Right lobe of liver (tissue), 6 donors: ENCODE measurements around the gene NUP210. TPM values are rescaled to one million over a fixed set of nuclear protein-coding genes. Genes with fewer than 3 reads are reported as not detected.

Experiments used
- ATAC-seq, 4 donors: fragments of 200-7000 bp; cut with Tn5 transposase; one replicate each; pipeline ENCODE4 v1.9.1; 2020; ENCODE audit warnings: mild to moderate bottlenecking in 4 of 4, moderate library complexity in 4 of 4
- DNase-seq, 3 donors: peaks; one replicate each; pipeline ENCODE4 v3.0.0-alpha.2; 2020
- H3K27ac ChIP-seq, 3 donors: fragments of 200-600 bp; one replicate each; pipeline ENCODE4 v1.8.0; 2022
- H3K27me3 ChIP-seq, 2 donors: fragments of 200-600 bp; one replicate each; pipeline ENCODE4 v1.8.0; 2022
- H3K36me3 ChIP-seq, 4 donors: fragments of 200-600 bp; sonication (generic) in 1 of 4; one replicate each; pipeline versions ENCODE4 v1.5.1 to v1.8.0; 2017 to 2022; ENCODE audit warnings: control low read depth in 1 of 4
- H3K4me1 ChIP-seq, 4 donors: fragments of 200-600 bp; sonication (generic) in 1 of 4; one replicate each; pipeline versions ENCODE4 v1.5.1 to v1.8.0; 2017 to 2022; ENCODE audit warnings: control low read depth in 1 of 4
- H3K4me3 ChIP-seq, 3 donors: fragments of 200-600 bp; one replicate each; pipeline ENCODE4 v1.8.0; 2022
- H3K9me3 ChIP-seq, 4 donors: fragments of 200-600 bp; sonication (generic) in 1 of 4; one replicate each; pipeline versions ENCODE4 v1.5.1 to v1.8.0; 2017 to 2022; ENCODE audit warnings: control low read depth in 1 of 4
- CTCF ChIP-seq, 4 donors: fragments of 200-600 bp in 3 of 4; fragments of 450-650 bp in 1 of 4; IDR thresholded peaks; one replicate each; pipeline versions ENCODE4 v1.5.1 to v1.8.0; 2016 to 2022; ENCODE audit warnings: antibody characterized with exemption in 4 of 4, mild to moderate bottlenecking in 2 of 4
- POLR2A ChIP-seq: fragments of 450-650 bp; IDR thresholded peaks from one replicate; pipeline ENCODE4 v1.6.1; 2017; ENCODE audit warnings: antibody characterized with exemption, mild to moderate bottlenecking
- WGBS: methylation state at CpG from one replicate; pipeline ENCODE4 v1.1.6; 2018; ENCODE audit warnings: low coverage, low lambda C conversion rate; ENCODE audit not compliant: insufficient coverage; ENCODE audit errors: missing lambda C conversion rate; 5-methylcytosine and 5-hydroxymethylcytosine counted together
- intact Hi-C, 2 donors: fragments of 100-400 bp; cut with DNase I; formaldehyde crosslinking; loops; one replicate each; pipeline versions ENCODE4 v1.11.2 to v1.14.1; 2022
- total RNA-seq, 6 experiments: library from RNA; depleted of rRNA in 2 of 6; stranded (reverse); fragments of >200 nt in 2 of 6; fragmentation: NEBNext Ultra II Directional in 3 of 6; extraction: Animal tissue kit (Norgen Biotek cat#: 25700) in 3 of 6; gene quantifications; one replicate each; pipeline versions ENCODE4 v1.1.0 to v1.2.4, GENCODE V29; 2016 to 2023
- donor health status: DM: no; HTN: yes; CAD: no.
- donor health status: DM: no; HTN: no; CAD: no.
- donor health status: DM: no; HTN: no; CAD: no.
- donor health status: DM: no; HTN: yes; CAD: no.
- donor health status: DM: no; HTN: yes; CAD: no.

Gene NUP210
- total RNA-seq, 6 experiments from 2014 or later = 11.7 to 17.7 (median 15.6) TPM

- Histone ChIP-seq H3K36me3 (no peaks in the 10 kb centered on the region), H3K9me3 (no peaks in the 10 kb centered on the region), H3K4me1 (no peaks in the 10 kb centered on the region), H3K4me3 (no peak overlapping the region), H3K27me3 (no peaks in the 10 kb centered on the region), H3K27ac (no peak overlapping the region)
- DNase-seq (no peak), ATAC-seq (no peak)
- no peak for TF ChIP-seq CTCF (IDR thresholded peaks at IDR 0.05)
- no peak for TF ChIP-seq POLR2A
- intact Hi-C loops = loop anchor here (5.0 kb wide), 2 partner anchors 362 to 367 kb away; no protein-coding TSS in a partner anchor
- 87% methylated on average over 8 of the region's 9 CpGs for WGBS
These were observed 39.7 kb upstream of the NUP210 start for GRCh38 chr3:13459605-13460340.

GRCh38 chr3:13457593-13457992 lies 37.5 kb upstream of the NUP210 start:
- ATAC-seq = peak in 1 of 4 donors; percentile 31

GRCh38 chr3:13455644-13456043 lies 35.5 kb upstream of the NUP210 start:
- Histone ChIP-seq H3K27ac (no peak overlapping the region), H3K27me3 (no peaks in the 10 kb centered on the region), H3K36me3 (no peaks in the 10 kb centered on the region), H3K4me1 (peaks cover 0 to 3% (median 0%) of the 10 kb centered on the region in 4 donors), H3K4me3 (no peak overlapping the region), H3K9me3 (no peaks in the 10 kb centered on the region)
- no peak for DNase-seq
- TF ChIP-seq CTCF (IDR thresholded peaks at IDR 0.05) (no peak), POLR2A (no peak)
- intact Hi-C loops = loop anchor here (5.0 kb wide), 2 partner anchors 358 to 363 kb away; no protein-coding TSS in a partner anchor
- WGBS = 77% methylated on average over 6 of the region's 6 CpGs
- no peak for ATAC-seq

More at GRCh38 chr3:13457593-13457992, 37.5 kb upstream of the NUP210 start:
- TF ChIP-seq CTCF (IDR thresholded peaks at IDR 0.05) (no peak), POLR2A (no peak)
- Histone ChIP-seq H3K27ac (no peak overlapping the region), H3K9me3 (no peaks in the 10 kb centered on the region), H3K4me1 (no peaks in the 10 kb centered on the region), H3K36me3 (no peaks in the 10 kb centered on the region), H3K27me3 (no peaks in the 10 kb centered on the region), H3K4me3 (no peak overlapping the region)
- intact Hi-C loops = loop anchor here (5.0 kb wide), 2 partner anchors 360 to 365 kb away; no protein-coding TSS in a partner anchor
- 59% methylated on average over 4 of the region's 4 CpGs for WGBS
- DNase-seq = no peak

- Histone ChIP-seq H3K9me3 (no peaks in the 10 kb centered on the region), H3K4me3 (peak overlapping the region; percentile 42 to 60 (median 50)), H3K27me3 (no peaks in the 10 kb centered on the region), H3K27ac (peak overlapping the region; percentile 90 to 96 (median 94)), H3K36me3 (no peaks in the 10 kb centered on the region), H3K4me1 (peaks cover 0 to 3% (median 0%) of the 10 kb centered on the region in 4 donors)
- 12% methylated on average over 12 of the region's 12 CpGs for WGBS
- intact Hi-C loops = no loop called here
- TF ChIP-seq POLR2A (no peak), CTCF (IDR thresholded peaks at IDR 0.05) (peak; percentile 62 to 74 (median 68))
- DNase-seq (peak in 2 of 3 donors; percentile 57 to 61), ATAC-seq (peak; percentile 61 to 69 (median 66))
These were observed 32.6 kb upstream of the NUP210 start for GRCh38 chr3:13452490-13453335.
